Prostate gland (tissue), 2 donors: ENCODE results near the gene GTPBP10. TPM values are rescaled to one million over a fixed set of nuclear protein-coding genes. Genes with fewer than 3 reads are reported as not detected.

Experiments
- DNase-seq: peaks from one replicate; pipeline ENCODE4 v3.0.0-alpha.2; 2019; ENCODE audit warnings: low spot score
- H3K27ac ChIP-seq, 2 donors: fragments of 200-600 bp; sonication (generic); 2 replicates each; pipeline ENCODE4 v1.5.1; 2017 to 2019
- H3K27me3 ChIP-seq: fragments of 200-600 bp; sonication (generic); replicated peaks from 2 replicates; pipeline ENCODE4 v1.5.1; 2019; ENCODE audit not compliant: insufficient read depth
- H3K36me3 ChIP-seq, 2 donors: fragments of 200-600 bp; sonication (generic); 1 replicate in 1 of 2; 2 replicates in 1 of 2; pipeline versions ENCODE4 v1.5.1 to v1.8.1; 2017 to 2019
- H3K4me1 ChIP-seq: fragments of 200-600 bp; sonication (generic); replicated peaks from 2 replicates; pipeline ENCODE4 v1.5.1; 2019
- H3K4me3 ChIP-seq, 2 donors: fragments of 200-600 bp; sonication (generic); 2 replicates each; pipeline ENCODE4 v1.5.1; 2017 to 2019
- H3K9me3 ChIP-seq: fragments of 200-600 bp; sonication (generic); 2 replicates; pipeline ENCODE4 v1.5.1; 2017
- POLR2A ChIP-seq: fragments of 450-650 bp; IDR thresholded peaks from one replicate; pipeline ENCODE4 v1.6.1; 2016; ENCODE audit warnings: antibody characterized with exemption, mild to moderate bottlenecking
- POLR2AphosphoS5 ChIP-seq: sonication (generic); formaldehyde crosslinking; IDR thresholded peaks from one replicate; pipeline ENCODE4 v1.6.1; 2017; ENCODE audit warnings: antibody characterized with exemption
- WGBS: methylation state at CpG from one replicate; pipeline ENCODE4 v1.1.5; 2018; 5-methylcytosine and 5-hydroxymethylcytosine counted together
- intact Hi-C: fragments of 100-400 bp; cut with DNase I; formaldehyde crosslinking; loops from one replicate; pipeline ENCODE4 v1.14.2; 2022
- total RNA-seq, 2 donors: library from RNA; depleted of rRNA; stranded (reverse); fragments of >200 nt; gene quantifications; one replicate each; pipeline ENCODE4 v1.1.0, GENCODE V29; 2016
- TF ChIP-seq, protein P1 (sequence below), 4 experiments: fragments of 200-600 bp in 2 of 4; fragments of 450-650 bp in 2 of 4; sonication (generic) in 2 of 4; IDR thresholded peaks; 1 replicate in 3 of 4; 2 replicates in 1 of 4; pipeline ENCODE4 v1.5.1; 2016 to 2019; ENCODE audit warnings: antibody characterized with exemption in 4 of 4, mild to moderate bottlenecking in 2 of 4, moderate library complexity in 2 of 4

The GTPBP10 gene
- total RNA-seq, 2 donors from 2014 or later = 16.2 to 20.4 TPM

DNA sequence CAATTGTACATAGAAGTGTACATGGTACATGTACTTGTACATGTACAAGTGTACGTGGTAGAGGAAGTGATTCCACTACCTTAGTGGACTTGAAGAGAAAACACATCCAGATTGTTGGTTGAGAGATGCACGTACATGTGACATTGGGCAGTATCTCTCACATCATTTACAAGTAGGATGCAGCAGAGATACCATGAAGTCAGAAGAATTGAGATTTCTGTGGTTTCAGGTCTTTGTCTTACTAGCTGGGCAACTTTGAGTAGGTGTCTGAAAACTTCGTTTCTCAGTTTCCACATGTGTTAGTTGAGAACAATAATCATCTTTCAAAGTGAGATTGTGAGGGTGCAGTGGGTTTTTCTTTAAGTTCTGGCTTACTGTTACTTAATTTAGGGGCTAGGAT is 78.2 kb downstream of the GTPBP10 start:
- TF ChIP-seq POLR2A = no peak
- TF ChIP-seq, protein P1, sequence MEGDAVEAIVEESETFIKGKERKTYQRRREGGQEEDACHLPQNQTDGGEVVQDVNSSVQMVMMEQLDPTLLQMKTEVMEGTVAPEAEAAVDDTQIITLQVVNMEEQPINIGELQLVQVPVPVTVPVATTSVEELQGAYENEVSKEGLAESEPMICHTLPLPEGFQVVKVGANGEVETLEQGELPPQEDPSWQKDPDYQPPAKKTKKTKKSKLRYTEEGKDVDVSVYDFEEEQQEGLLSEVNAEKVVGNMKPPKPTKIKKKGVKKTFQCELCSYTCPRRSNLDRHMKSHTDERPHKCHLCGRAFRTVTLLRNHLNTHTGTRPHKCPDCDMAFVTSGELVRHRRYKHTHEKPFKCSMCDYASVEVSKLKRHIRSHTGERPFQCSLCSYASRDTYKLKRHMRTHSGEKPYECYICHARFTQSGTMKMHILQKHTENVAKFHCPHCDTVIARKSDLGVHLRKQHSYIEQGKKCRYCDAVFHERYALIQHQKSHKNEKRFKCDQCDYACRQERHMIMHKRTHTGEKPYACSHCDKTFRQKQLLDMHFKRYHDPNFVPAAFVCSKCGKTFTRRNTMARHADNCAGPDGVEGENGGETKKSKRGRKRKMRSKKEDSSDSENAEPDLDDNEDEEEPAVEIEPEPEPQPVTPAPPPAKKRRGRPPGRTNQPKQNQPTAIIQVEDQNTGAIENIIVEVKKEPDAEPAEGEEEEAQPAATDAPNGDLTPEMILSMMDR (IDR thresholded peaks at IDR 0.05) = no peak
- no peak for TF ChIP-seq POLR2AphosphoS5
- Histone ChIP-seq H3K27ac (no peak overlapping the region), H3K4me3 (no peak overlapping the region), H3K27me3 (no peaks in the 10 kb centered on the region), H3K36me3 (no peaks in the 10 kb centered on the region), H3K9me3 (no peaks in the 10 kb centered on the region), H3K4me1 (no peaks in the 10 kb centered on the region)
- WGBS = 92% methylated on average over 3 of the region's 3 CpGs
- intact Hi-C loops = no loop called here
- no peak for DNase-seq

GRCh38 chr7:90425376-90425775 is 78.9 kb downstream of the GTPBP10 start:
- intact Hi-C loops = no loop called here
- Histone ChIP-seq H3K9me3 (no peaks in the 10 kb centered on the region), H3K27ac (no peak overlapping the region), H3K36me3 (no peaks in the 10 kb centered on the region), H3K4me3 (no peak overlapping the region), H3K27me3 (no peaks in the 10 kb centered on the region), H3K4me1 (no peaks in the 10 kb centered on the region)
- DNase-seq = no peak
- WGBS = 78% methylated on average over 2 of the region's 2 CpGs
- no peak for TF ChIP-seq POLR2AphosphoS5
- TF ChIP-seq, protein P1 (IDR thresholded peaks at IDR 0.05) = no peak
- TF ChIP-seq POLR2A = no peak

DNA sequence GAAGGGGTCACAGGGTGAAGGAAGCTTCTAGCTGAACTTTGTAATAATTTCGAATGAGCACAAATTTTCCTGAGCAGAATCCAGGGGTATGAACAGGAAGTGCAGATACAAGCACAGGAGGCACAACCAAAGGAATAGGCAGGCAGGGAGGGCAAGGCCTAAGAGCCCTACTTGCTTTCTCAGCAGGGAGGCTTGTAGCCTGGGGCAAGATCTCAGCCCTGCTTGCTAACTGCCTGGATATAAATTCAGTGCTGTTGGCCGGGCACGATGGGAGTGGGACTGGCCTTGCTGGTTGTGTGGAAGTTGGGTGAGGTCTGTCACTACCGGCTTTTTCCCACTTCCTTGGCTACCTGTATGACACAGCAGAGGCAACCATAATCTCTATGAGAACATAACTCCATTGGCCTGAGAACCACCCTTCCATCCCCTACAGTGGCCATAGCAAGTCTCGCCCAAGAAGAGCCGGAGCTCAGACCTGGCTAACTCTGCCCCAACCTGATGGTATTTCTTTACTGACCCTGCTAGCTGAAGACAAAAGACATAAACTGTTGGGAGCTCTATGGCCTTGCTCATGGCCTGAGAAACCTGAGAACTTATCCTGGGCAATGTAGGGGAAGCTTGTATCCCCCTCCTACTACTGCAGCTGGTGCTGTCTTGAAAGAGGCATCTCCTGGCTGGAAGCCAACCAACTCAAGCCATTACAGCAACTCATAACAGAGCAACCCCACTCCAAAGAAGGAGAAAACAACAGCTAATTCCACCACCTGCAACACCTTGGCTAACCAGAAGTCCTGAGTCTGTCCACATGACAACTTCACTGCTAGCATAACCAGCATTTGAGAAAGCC is 84.3 kb downstream of the GTPBP10 start:
- WGBS = 95% methylated on average over 5 of the region's 6 CpGs
- Histone ChIP-seq H3K4me1 (no peaks in the 10 kb centered on the region), H3K36me3 (no peaks in the 10 kb centered on the region), H3K9me3 (no peaks in the 10 kb centered on the region), H3K27ac (no peak overlapping the region), H3K27me3 (no peaks in the 10 kb centered on the region), H3K4me3 (no peak overlapping the region)
- TF ChIP-seq, protein P1 (IDR thresholded peaks at IDR 0.05) = no peak
- TF ChIP-seq POLR2AphosphoS5 (no peak), POLR2A (no peak)
- no peak for DNase-seq
- intact Hi-C loops = no loop called here

- no peak for DNase-seq
- Histone ChIP-seq H3K9me3 (no peaks in the 10 kb centered on the region), H3K4me3 (no peak overlapping the region), H3K27ac (no peak overlapping the region), H3K4me1 (no peaks in the 10 kb centered on the region), H3K27me3 (no peaks in the 10 kb centered on the region), H3K36me3 (no peaks in the 10 kb centered on the region)
- TF ChIP-seq, protein P1 (IDR thresholded peaks at IDR 0.05) = no peak
- no peak for TF ChIP-seq POLR2A
- no peak for TF ChIP-seq POLR2AphosphoS5
- 78% methylated on average over 10 of the region's 10 CpGs for WGBS
- intact Hi-C loops = no loop called here
Observed at GRCh38 chr7:90432752-90433151, 86.2 kb downstream of the GTPBP10 start.

- Histone ChIP-seq H3K4me3 (no peak overlapping the region), H3K27ac (no peak overlapping the region), H3K4me1 (no peaks in the 10 kb centered on the region), H3K36me3 (no peaks in the 10 kb centered on the region), H3K9me3 (no peaks in the 10 kb centered on the region), H3K27me3 (no peaks in the 10 kb centered on the region)
- intact Hi-C loops = no loop called here
- TF ChIP-seq POLR2A = no peak
- TF ChIP-seq POLR2AphosphoS5 = no peak
- TF ChIP-seq, protein P1 (IDR thresholded peaks at IDR 0.05) = no peak
- DNase-seq = no peak
- WGBS = 91% methylated on average over 3 of the region's 3 CpGs
Observed at GRCh38 chr7:90433221-90433620, 86.7 kb downstream of the GTPBP10 start.
